HepG2 (cell line): ENCODE results near the gene CLDN3. TPM values are rescaled to one million over a fixed set of nuclear protein-coding genes. Genes with fewer than 3 reads are reported as not detected.

ENCODE experiments used
- ARHGAP35 ChIP-seq: sonication (generic); formaldehyde crosslinking; IDR thresholded peaks from 2 replicates; pipeline ENCODE4 v1.9.0; 2022; ENCODE audit warnings: mild to moderate bottlenecking, inconsistent platforms, moderate library complexity, missing genetic modification reagents, borderline replicate concordance
- KAT8 ChIP-seq: IDR thresholded peaks from 2 replicates; pipeline ENCODE4 v1.6.1; 2016; ENCODE audit warnings: missing genetic modification reagents, missing compliant biosample characterization
- MIER2 ChIP-seq: IDR thresholded peaks from 2 replicates; pipeline ENCODE4 v1.6.1; 2016; ENCODE audit warnings: missing biosample characterization, missing genetic modification reagents
- NFE2 ChIP-seq: sonication (generic); formaldehyde crosslinking; IDR thresholded peaks from 2 replicates; pipeline ENCODE4 v1.4.0; 2020; ENCODE audit warnings: missing genetic modification reagents
- NKX3-1 ChIP-seq: sonication (generic); formaldehyde crosslinking; IDR thresholded peaks from 2 replicates; pipeline ENCODE4 v1.5.0; 2020; ENCODE audit warnings: missing genetic modification reagents
- RCOR2 ChIP-seq: IDR thresholded peaks from 2 replicates; pipeline ENCODE4 v1.6.1; 2016; ENCODE audit warnings: missing biosample characterization, missing genetic modification reagents
- SAFB2 ChIP-seq: sonication (generic); formaldehyde crosslinking; IDR thresholded peaks from 2 replicates; pipeline ENCODE4 v1.5.1; 2020; ENCODE audit warnings: missing genetic modification reagents, low read depth, mild to moderate bottlenecking, borderline replicate concordance
- SMYD3 ChIP-seq: sonication (generic); formaldehyde crosslinking; IDR thresholded peaks from 2 replicates; pipeline ENCODE4 v1.8.1; 2023; ENCODE audit warnings: mild to moderate bottlenecking, missing genetic modification reagents
- SNRNP70 ChIP-seq: fragments of 200-400 bp; formaldehyde crosslinking; IDR thresholded peaks from 2 replicates; pipeline ENCODE4 v1.6.1; 2017; ENCODE audit warnings: mild to moderate bottlenecking, low read depth, low read length, moderate library complexity
- TFDP1 ChIP-seq: IDR thresholded peaks from 2 replicates; pipeline ENCODE4 v1.6.1; 2016; ENCODE audit warnings: missing compliant biosample characterization, missing genetic modification reagents, borderline replicate concordance
- ZFP37 ChIP-seq: sonication (generic); formaldehyde crosslinking; IDR thresholded peaks from 2 replicates; pipeline ENCODE4 v1.4.0; 2020; ENCODE audit warnings: missing genetic modification reagents, borderline replicate concordance
- ZNF383 ChIP-seq: sonication (generic); formaldehyde crosslinking; IDR thresholded peaks from 2 replicates; pipeline ENCODE4 v1.4.0; 2020; ENCODE audit warnings: missing genetic modification reagents, mild to moderate bottlenecking, borderline replicate concordance
- ZNF577 ChIP-seq: sonication (generic); formaldehyde crosslinking; IDR thresholded peaks from 2 replicates; pipeline ENCODE4 v1.4.0; 2020; ENCODE audit warnings: mild to moderate bottlenecking, low read depth, missing genetic modification reagents, borderline replicate concordance
- ZNF878 ChIP-seq: sonication (generic); formaldehyde crosslinking; IDR thresholded peaks from 2 replicates; pipeline ENCODE4 v1.8.1; 2023; ENCODE audit warnings: mild to moderate bottlenecking, missing genetic modification reagents, moderate library complexity
- polyA plus RNA-seq, 8 experiments: library from polyadenylated mRNA; depleted of rRNA in 3 of 8; stranded (reverse) in 7 of 8; unstranded in 1 of 8; fragments of >200 nt; fragmentation: Illumina TruSeq in 4 of 8; extraction: Trizol in 4 of 8; gene quantifications; 2 replicates each; pipeline versions ENCODE4 v1.2.1 to v1.2.3, GENCODE V29; 2011 to 2016; ENCODE audit warnings: low read depth in 4 of 8, missing spikeins in 1 of 8, mixed read lengths in 1 of 8; ENCODE audit not compliant: insufficient read depth in 1 of 8
- total RNA-seq, 5 experiments: library from RNA; depleted of rRNA; stranded (reverse); fragments of >200 nt; fragmentation: Illumina TruSeq; extraction: Trizol; gene quantifications; 2 replicates each; pipeline ENCODE4 v1.2.3, GENCODE V29; 2016; ENCODE audit warnings: low read depth in 1 of 5
- TF ChIP-seq, protein P1 (sequence below): sonication (generic); formaldehyde crosslinking; IDR thresholded peaks from 2 replicates; pipeline ENCODE4 v1.5.0; 2020; ENCODE audit warnings: missing genetic modification reagents, mild to moderate bottlenecking, borderline replicate concordance
- TF ChIP-seq, protein P2 (sequence below): IDR thresholded peaks from 2 replicates; pipeline ENCODE4 v1.6.1; 2016; ENCODE audit warnings: mild to moderate bottlenecking
- TF ChIP-seq, protein P3 (sequence below): sonication (generic); formaldehyde crosslinking; IDR thresholded peaks from 2 replicates; pipeline ENCODE4 v1.4.0; 2020; ENCODE audit warnings: missing genetic modification reagents, borderline replicate concordance
- TF ChIP-seq, protein P4 (sequence below): sonication (generic); formaldehyde crosslinking; IDR thresholded peaks from 2 replicates; pipeline ENCODE4 v1.4.0; 2020; ENCODE audit warnings: mild to moderate bottlenecking, missing genetic modification reagents, borderline replicate concordance

Gene CLDN3
- total and polyA plus RNA-seq, 2 of the 13 experiments (the other 11 are each of a cell fraction or from before 2014, with no cell fraction given) = 0.31 to 0.51 TPM

DNA sequence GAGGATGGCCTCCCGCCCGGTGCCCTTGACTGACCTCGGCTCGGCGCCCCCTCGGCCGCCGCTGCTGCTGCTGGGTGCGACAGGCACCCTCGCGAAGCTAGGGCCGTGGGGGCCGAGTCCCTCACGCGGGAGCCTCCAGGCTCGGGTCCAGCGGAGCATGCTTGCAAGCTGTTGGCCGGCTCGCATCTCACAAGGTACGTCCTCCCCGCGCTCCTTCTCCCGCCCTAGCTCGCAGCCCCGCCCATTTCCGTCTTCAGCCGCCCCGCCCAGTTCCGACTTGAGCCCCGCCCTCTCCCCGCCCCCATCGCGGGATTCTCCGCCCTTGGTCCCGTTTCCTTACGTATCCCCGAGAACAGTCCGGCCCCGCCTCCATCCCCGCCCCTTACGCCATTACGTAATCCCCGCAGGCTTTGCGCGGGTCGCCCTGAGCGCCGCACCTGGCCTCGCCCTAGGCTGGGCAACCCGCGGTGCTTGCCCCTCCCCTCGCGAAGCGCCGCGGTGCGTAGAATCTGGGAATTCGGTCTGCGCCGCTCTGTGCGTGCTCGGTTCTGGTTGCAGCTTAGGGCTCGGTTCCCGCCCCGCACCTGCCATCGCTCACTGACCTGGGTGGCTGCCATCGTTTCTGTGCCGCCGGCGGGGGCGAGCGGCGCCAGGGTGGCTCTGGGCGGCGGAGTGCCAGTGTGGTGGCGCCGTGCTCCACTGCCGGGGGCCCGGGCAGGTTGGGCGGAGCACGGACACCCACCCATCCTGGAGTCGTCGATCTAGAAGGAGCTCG lies 31.3 kb downstream of the CLDN3 start, which contains the start of gene ABHD11 (continued):
- TF ChIP-seq NKX3-1 (CRISPR knock-in tag) (peak; percentile 23; the same call in 1 of the 2 replicates), ZNF878 (CRISPR knock-in tag) (no peak), NFE2 (no peak), SAFB2 (CRISPR knock-in tag) (peak; percentile 65; the same call in 1 of the 2 replicates), ZNF577 (CRISPR knock-in tag) (no peak), ZFP37 (CRISPR knock-in tag) (peak; percentile 39; the same call in 1 of the 2 replicates), KAT8 (CRISPR knock-in tag) (peak; percentile 66; the same call in 1 of the 2 replicates), TFDP1 (peak; percentile 89), MIER2 (CRISPR knock-in tag) (peak; percentile 54; the same call in 1 of the 2 replicates), ZNF383 (CRISPR knock-in tag) (no peak), SMYD3 (CRISPR knock-in tag) (peak; percentile 54; the same call in 1 of the 2 replicates), ARHGAP35 (CRISPR knock-in tag) (no peak; the same call in 1 of the 2 replicates), SNRNP70 (no peak), RCOR2 (CRISPR knock-in tag) (0 out of 2 replicates have a peak, but pooled peaks have one; percentile 9)
- TF ChIP-seq, protein P1, sequence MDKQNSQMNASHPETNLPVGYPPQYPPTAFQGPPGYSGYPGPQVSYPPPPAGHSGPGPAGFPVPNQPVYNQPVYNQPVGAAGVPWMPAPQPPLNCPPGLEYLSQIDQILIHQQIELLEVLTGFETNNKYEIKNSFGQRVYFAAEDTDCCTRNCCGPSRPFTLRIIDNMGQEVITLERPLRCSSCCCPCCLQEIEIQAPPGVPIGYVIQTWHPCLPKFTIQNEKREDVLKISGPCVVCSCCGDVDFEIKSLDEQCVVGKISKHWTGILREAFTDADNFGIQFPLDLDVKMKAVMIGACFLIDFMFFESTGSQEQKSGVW (CRISPR knock-in tag) = no peak
- TF ChIP-seq, protein P2, sequence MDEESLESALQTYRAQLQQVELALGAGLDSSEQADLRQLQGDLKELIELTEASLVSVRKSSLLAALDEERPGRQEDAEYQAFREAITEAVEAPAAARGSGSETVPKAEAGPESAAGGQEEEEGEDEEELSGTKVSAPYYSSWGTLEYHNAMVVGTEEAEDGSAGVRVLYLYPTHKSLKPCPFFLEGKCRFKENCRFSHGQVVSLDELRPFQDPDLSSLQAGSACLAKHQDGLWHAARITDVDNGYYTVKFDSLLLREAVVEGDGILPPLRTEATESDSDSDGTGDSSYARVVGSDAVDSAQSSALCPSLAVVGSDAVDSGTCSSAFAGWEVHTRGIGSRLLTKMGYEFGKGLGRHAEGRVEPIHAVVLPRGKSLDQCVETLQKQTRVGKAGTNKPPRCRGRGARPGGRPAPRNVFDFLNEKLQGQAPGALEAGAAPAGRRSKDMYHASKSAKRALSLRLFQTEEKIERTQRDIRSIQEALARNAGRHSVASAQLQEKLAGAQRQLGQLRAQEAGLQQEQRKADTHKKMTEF (CRISPR knock-in tag) = peak; percentile 81
- TF ChIP-seq, protein P3, sequence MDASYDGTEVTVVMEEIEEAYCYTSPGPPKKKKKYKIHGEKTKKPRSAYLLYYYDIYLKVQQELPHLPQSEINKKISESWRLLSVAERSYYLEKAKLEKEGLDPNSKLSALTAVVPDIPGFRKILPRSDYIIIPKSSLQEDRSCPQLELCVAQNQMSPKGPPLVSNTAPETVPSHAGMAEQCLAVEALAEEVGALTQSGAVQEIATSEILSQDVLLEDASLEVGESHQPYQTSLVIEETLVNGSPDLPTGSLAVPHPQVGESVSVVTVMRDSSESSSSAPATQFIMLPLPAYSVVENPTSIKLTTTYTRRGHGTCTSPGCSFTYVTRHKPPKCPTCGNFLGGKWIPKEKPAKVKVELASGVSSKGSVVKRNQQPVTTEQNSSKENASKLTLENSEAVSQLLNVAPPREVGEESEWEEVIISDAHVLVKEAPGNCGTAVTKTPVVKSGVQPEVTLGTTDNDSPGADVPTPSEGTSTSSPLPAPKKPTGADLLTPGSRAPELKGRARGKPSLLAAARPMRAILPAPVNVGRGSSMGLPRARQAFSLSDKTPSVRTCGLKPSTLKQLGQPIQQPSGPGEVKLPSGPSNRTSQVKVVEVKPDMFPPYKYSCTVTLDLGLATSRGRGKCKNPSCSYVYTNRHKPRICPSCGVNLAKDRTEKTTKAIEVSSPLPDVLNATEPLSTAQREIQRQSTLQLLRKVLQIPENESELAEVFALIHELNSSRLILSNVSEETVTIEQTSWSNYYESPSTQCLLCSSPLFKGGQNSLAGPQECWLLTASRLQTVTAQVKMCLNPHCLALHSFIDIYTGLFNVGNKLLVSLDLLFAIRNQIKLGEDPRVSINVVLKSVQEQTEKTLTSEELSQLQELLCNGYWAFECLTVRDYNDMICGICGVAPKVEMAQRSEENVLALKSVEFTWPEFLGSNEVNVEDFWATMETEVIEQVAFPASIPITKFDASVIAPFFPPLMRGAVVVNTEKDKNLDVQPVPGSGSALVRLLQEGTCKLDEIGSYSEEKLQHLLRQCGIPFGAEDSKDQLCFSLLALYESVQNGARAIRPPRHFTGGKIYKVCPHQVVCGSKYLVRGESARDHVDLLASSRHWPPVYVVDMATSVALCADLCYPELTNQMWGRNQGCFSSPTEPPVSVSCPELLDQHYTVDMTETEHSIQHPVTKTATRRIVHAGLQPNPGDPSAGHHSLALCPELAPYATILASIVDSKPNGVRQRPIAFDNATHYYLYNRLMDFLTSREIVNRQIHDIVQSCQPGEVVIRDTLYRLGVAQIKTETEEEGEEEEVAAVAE (CRISPR knock-in tag) = 0 out of 2 replicates have a peak, but pooled peaks have one; percentile 53
- TF ChIP-seq, protein P4, sequence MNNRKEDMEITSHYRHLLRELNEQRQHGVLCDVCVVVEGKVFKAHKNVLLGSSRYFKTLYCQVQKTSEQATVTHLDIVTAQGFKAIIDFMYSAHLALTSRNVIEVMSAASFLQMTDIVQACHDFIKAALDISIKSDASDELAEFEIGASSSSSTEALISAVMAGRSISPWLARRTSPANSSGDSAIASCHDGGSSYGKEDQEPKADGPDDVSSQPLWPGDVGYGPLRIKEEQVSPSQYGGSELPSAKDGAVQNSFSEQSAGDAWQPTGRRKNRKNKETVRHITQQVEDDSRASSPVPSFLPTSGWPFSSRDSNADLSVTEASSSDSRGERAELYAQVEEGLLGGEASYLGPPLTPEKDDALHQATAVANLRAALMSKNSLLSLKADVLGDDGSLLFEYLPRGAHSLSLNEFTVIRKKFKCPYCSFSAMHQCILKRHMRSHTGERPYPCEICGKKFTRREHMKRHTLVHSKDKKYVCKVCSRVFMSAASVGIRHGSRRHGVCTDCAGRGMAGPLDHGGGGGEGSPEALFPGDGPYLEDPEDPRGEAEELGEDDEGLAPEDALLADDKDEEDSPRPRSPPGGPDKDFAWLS (CRISPR knock-in tag) = 0 out of 2 replicates have a peak, but pooled peaks have one; percentile 22
